CD4-positive, alpha-beta memory T cell (primary cell): ENCODE results near the gene ZNF546. TPM values are rescaled to one million over a fixed set of nuclear protein-coding genes. Genes with fewer than 3 reads are reported as not detected.
"Not testable (repeated sequence)": the region's sequence is repeated elsewhere in the genome, so short reads cannot be mapped to it uniquely, and the experiment has no call there.

Experiments used
- CTCF ChIA-PET: fragments of 350-600 bp; sonication (Branson Sonifier 250); formaldehyde crosslinking; loops from one replicate; lab custom pipeline; 2021; ENCODE audit warnings: inconsistent platforms; ENCODE audit not compliant: partially characterized antibody; lab: Charles Lee
- POLR2A ChIA-PET: fragments of 350-600 bp; sonication (Branson Sonifier 250); formaldehyde crosslinking; loops from one replicate; lab custom pipeline; 2021; ENCODE audit not compliant: partially characterized antibody; lab: Charles Lee
- DNase-seq, 5 donors: peaks; one replicate each; pipeline versions ENCODE4 v3.0.0 to v3.0.0-alpha.2; 2020 to 2022; ENCODE audit warnings: mixed read lengths in 1 of 5
- H3K27ac ChIP-seq: one replicate; pipeline ENCODE4 v1.7.0; 2013; ENCODE audit warnings: low read depth, low read length
- H3K27me3 ChIP-seq: 2 replicates; pipeline ENCODE4 v1.7.0; 2013; ENCODE audit warnings: mild to moderate bottlenecking, low read length, moderate library complexity; ENCODE audit not compliant: insufficient read depth
- H3K36me3 ChIP-seq: 2 replicates; pipeline ENCODE4 v1.7.0; 2013; ENCODE audit warnings: mild to moderate bottlenecking, low read length, moderate library complexity; ENCODE audit not compliant: insufficient read depth
- H3K4me1 ChIP-seq: 2 replicates; pipeline ENCODE4 v1.7.0; 2013; ENCODE audit warnings: mild to moderate bottlenecking, low read length, moderate library complexity; ENCODE audit not compliant: insufficient read depth
- H3K4me3 ChIP-seq, 2 donors: one replicate each; pipeline ENCODE4 v1.7.0; 2013; ENCODE audit warnings: low read length in 2 of 2, mild to moderate bottlenecking in 1 of 2
- H3K9me3 ChIP-seq, 2 donors: one replicate each; pipeline ENCODE4 v1.7.0; 2013; ENCODE audit warnings: low read length in 2 of 2, control low read depth in 1 of 2; ENCODE audit not compliant: control insufficient read depth in 1 of 2
- H3K27ac Mint-ChIP-seq, 7 donors: one replicate each; pipeline ENCODE4 v1.8.0; 2020 to 2021; ENCODE audit warnings: mixed read lengths in 7 of 7, mild to moderate bottlenecking in 6 of 7, inconsistent platforms in 3 of 7, moderate library complexity in 3 of 7
- H3K27me3 Mint-ChIP-seq, 2 donors: one replicate each; pipeline ENCODE4 v1.8.0; 2020 to 2021; ENCODE audit warnings: mixed read lengths in 2 of 2
- H3K36me3 Mint-ChIP-seq, 2 donors: one replicate each; pipeline ENCODE4 v1.8.0; 2020 to 2021; ENCODE audit warnings: mixed read lengths in 2 of 2, inconsistent platforms in 1 of 2, mild to moderate bottlenecking in 1 of 2
- H3K4me1 Mint-ChIP-seq, 4 donors: one replicate each; pipeline ENCODE4 v1.8.0; 2020 to 2021; ENCODE audit warnings: mixed read lengths in 4 of 4, mild to moderate bottlenecking in 1 of 4
- H3K4me3 Mint-ChIP-seq, 8 donors: one replicate each; pipeline ENCODE4 v1.8.0; 2020 to 2021; ENCODE audit warnings: mixed read lengths in 8 of 8, mild to moderate bottlenecking in 7 of 8, moderate library complexity in 6 of 8, inconsistent platforms in 3 of 8
- H3K9me3 Mint-ChIP-seq, 8 donors: one replicate each; pipeline ENCODE4 v1.8.0; 2020 to 2021; ENCODE audit warnings: mixed read lengths in 8 of 8, mild to moderate bottlenecking in 5 of 8, inconsistent platforms in 3 of 8, moderate library complexity in 1 of 8
- intact Hi-C: fragments of 100-400 bp; cut with micrococcal nuclease; formaldehyde crosslinking; loops from one replicate; pipeline ENCODE4 v1.15.1; 2023
- polyA plus RNA-seq, 2 donors: library from polyadenylated mRNA; unstranded; fragments of 300-500 nt; fragmentation: Illumina TruSeq; gene quantifications; one replicate each; pipeline ENCODE4 v1.2.3, GENCODE V29; 2021
- total RNA-seq, 2 experiments: library from RNA; stranded (reverse); gene quantifications; one replicate each; pipeline ENCODE4 v1.2.3, GENCODE V29; 2021

The ZNF546 gene
- total and polyA plus RNA-seq, 4 experiments from 2014 or later: 2.9 to 18.4 (median 10.2) TPM

GRCh38 chr19:40038047-40038446 lies 41.2 kb downstream of the ZNF546 start:
- H3K4me3 ChIP-seq, H3K4me1 Mint-ChIP-seq, H3K4me1 ChIP-seq, H3K27ac Mint-ChIP-seq, H3K36me3 ChIP-seq, H3K27ac ChIP-seq, DNase-seq, H3K4me3 Mint-ChIP-seq, intact Hi-C loops, CTCF ChIA-PET, H3K27me3 ChIP-seq, H3K27me3 Mint-ChIP-seq, POLR2A ChIA-PET: not testable (repeated sequence)
- H3K9me3 ChIP-seq: peaks cover 4 to 46% of the 10 kb centered on the region in 2 donors
- peaks cover 10 to 13% of the 10 kb centered on the region in 2 donors for H3K36me3 Mint-ChIP-seq
- peaks cover 0 to 67% (median 53%) of the 10 kb centered on the region in 8 donors for H3K9me3 Mint-ChIP-seq

- peaks cover 2 to 60% (median 43%) of the 10 kb centered on the region in 8 donors for H3K9me3 Mint-ChIP-seq
- H3K27me3 Mint-ChIP-seq, H3K27ac ChIP-seq, H3K4me3 ChIP-seq, H3K9me3 ChIP-seq, CTCF ChIA-PET, H3K27me3 ChIP-seq, H3K4me3 Mint-ChIP-seq, H3K4me1 Mint-ChIP-seq, intact Hi-C loops, POLR2A ChIA-PET, H3K4me1 ChIP-seq, DNase-seq, H3K27ac Mint-ChIP-seq: not testable (repeated sequence)
- H3K36me3 ChIP-seq: peaks cover 32% of the 10 kb centered on the region
- peaks cover 34 to 38% of the 10 kb centered on the region in 2 donors for H3K36me3 Mint-ChIP-seq
Observed at GRCh38 chr19:40041718-40042117, 44.9 kb downstream of the ZNF546 start.

GRCh38 chr19:40053491-40053890 lies 56.6 kb downstream of the ZNF546 start:
- intact Hi-C loops: no loop called here
- H3K27ac ChIP-seq: no peak overlapping the region
- H3K27ac Mint-ChIP-seq: peak overlapping the region in 1 of 7 donors; percentile 2

GRCh38 chr19:40054632-40055031 lies 57.8 kb downstream of the ZNF546 start:
- intact Hi-C loops: loop anchor here (2.0 kb wide), 1 partner anchor 58 kb away; the partner anchor contains the start of gene ZNF546

More at GRCh38 chr19:40053491-40053890, 56.6 kb downstream of the ZNF546 start:
- POLR2A ChIA-PET: interaction anchor here (1.0 kb wide), 1 partner anchor 12 kb away, joined by 3 read pairs; no protein-coding TSS in a partner anchor
- Histone ChIP-seq H3K27me3 (no peaks in the 10 kb centered on the region), H3K9me3 (no peaks in the 10 kb centered on the region), H3K4me1 (peaks cover 39% of the 10 kb centered on the region), H3K36me3 (peaks cover 9% of the 10 kb centered on the region), H3K4me3 (no peak overlapping the region)
- CTCF ChIA-PET: no interaction called here
- H3K9me3 Mint-ChIP-seq: peaks cover 0 to 10% (median under 1%) of the 10 kb centered on the region in 8 donors
- peaks cover 0 to 2% of the 10 kb centered on the region in 2 donors for H3K27me3 Mint-ChIP-seq
- peaks cover 40 to 56% (median 50%) of the 10 kb centered on the region in 4 donors for H3K4me1 Mint-ChIP-seq
- peaks cover 34 to 39% of the 10 kb centered on the region in 2 donors for H3K36me3 Mint-ChIP-seq
- no peak for DNase-seq
- H3K4me3 Mint-ChIP-seq: peak overlapping the region in 4 of 8 donors; percentile 34 to 100 (median 72)

GRCh38 chr19:40055049-40055448 lies 58.2 kb downstream of the ZNF546 start:
- peak overlapping the region in 5 of 7 donors; percentile 6 to 99 (median 98) for H3K27ac Mint-ChIP-seq
- H3K27ac ChIP-seq: peak overlapping the region; percentile 72
- CTCF ChIA-PET: interaction anchor here (0.6 to 1.7 kb wide), 3 partner anchors 85 to 691 kb away, joined by 3 to 6 read pairs (median 5); partner anchors contain the start of gene PSMC4

More at GRCh38 chr19:40054632-40055031, 57.8 kb downstream of the ZNF546 start:
- ChIA-PET POLR2A (interaction anchor here (1.7 to 2.8 kb wide), 2 partner anchors 58 to 84 kb away, joined by 12 to 14 read pairs; partner anchors contain the start of genes PSMC4 and ZNF546), CTCF (interaction anchor here (0.6 kb wide), 1 partner anchor 692 kb away, joined by 5 read pairs; no protein-coding TSS in a partner anchor)
- Mint-ChIP-seq H3K27me3 (peaks cover 0 to 2% of the 10 kb centered on the region in 2 donors), H3K27ac (peak overlapping the region in 3 of 7 donors; percentile 5 to 25 (median 6)), H3K36me3 (peaks cover 25 to 36% of the 10 kb centered on the region in 2 donors), H3K9me3 (peaks cover 0 to 16% (median 11%) of the 10 kb centered on the region in 8 donors), H3K4me1 (peaks cover 40 to 56% (median 50%) of the 10 kb centered on the region in 4 donors), H3K4me3 (peak overlapping the region; percentile 73 to 100 (median 99))
- Histone ChIP-seq H3K4me3 (no peak overlapping the region), H3K27ac (no peak overlapping the region), H3K4me1 (peaks cover 39% of the 10 kb centered on the region), H3K27me3 (no peaks in the 10 kb centered on the region), H3K36me3 (peaks cover 2% of the 10 kb centered on the region), H3K9me3 (peaks cover 0 to 4% of the 10 kb centered on the region in 2 donors)
- DNase-seq: no peak

GRCh38 chr19:40055832-40056504 lies 59.1 kb downstream of the ZNF546 start, which contains the start of gene ZNF780B:
Gene ZNF780B, minus strand, starts transcription at chr19:40056231. Its CDS starts 5,899 bp downstream, at chr19:40050332.
- Mint-ChIP-seq H3K9me3 (peaks cover 0 to 20% (median 19%) of the 10 kb centered on the region in 8 donors), H3K4me1 (peaks cover 38 to 51% (median 46%) of the 10 kb centered on the region in 4 donors), H3K36me3 (peaks cover 15 to 27% of the 10 kb centered on the region in 2 donors), H3K27me3 (peaks cover 0 to 4% of the 10 kb centered on the region in 2 donors), H3K4me3 (peak within 1 kb of the TSS; percentile 98 to 100 (median 99)), H3K27ac (peak within 1 kb of the TSS; percentile 90 to 99 (median 97))
- peak within 1 kb of the TSS; percentile 72 for H3K27ac ChIP-seq
- POLR2A ChIA-PET: interaction anchor here (1.4 to 3.1 kb wide), 4 partner anchors 34 to 222 kb away, joined by 4 to 21 read pairs (median 13); partner anchors contain the start of genes DYRK1B, PSMC4, ZNF546 and ZNF780A
- no peaks in the 10 kb centered on the region for H3K36me3 ChIP-seq
- peaks cover 0 to 9% of the 10 kb centered on the region in 2 donors for H3K9me3 ChIP-seq
- H3K4me3 ChIP-seq: peak within 1 kb of the TSS; percentile 77
- H3K27me3 ChIP-seq: no peaks in the 10 kb centered on the region
- DNase-seq: peak; percentile 67 to 82 (median 72)
- CTCF ChIA-PET: interaction anchor here (0.9 to 1.7 kb wide), 2 partner anchors 84 to 86 kb away, joined by 3 to 6 read pairs; partner anchors contain the start of gene PSMC4
- intact Hi-C loops: loop anchor here (2.0 kb wide), 2 partner anchors 35 to 59 kb away; partner anchors contain the start of genes ZNF546 and ZNF780A
- H3K4me1 ChIP-seq: peaks cover 39% of the 10 kb centered on the region

More at GRCh38 chr19:40055049-40055448, 58.2 kb downstream of the ZNF546 start:
- peaks cover 0 to 8% of the 10 kb centered on the region in 2 donors for H3K9me3 ChIP-seq
- POLR2A ChIA-PET: interaction anchor here (1.4 to 3.1 kb wide), 4 partner anchors 35 to 221 kb away, joined by 4 to 21 read pairs (median 13); partner anchors contain the start of genes DYRK1B, PSMC4, ZNF546 and ZNF780A
- Mint-ChIP-seq H3K4me1 (peaks cover 40 to 56% (median 50%) of the 10 kb centered on the region in 4 donors), H3K27me3 (peaks cover 0 to 2% of the 10 kb centered on the region in 2 donors), H3K36me3 (peaks cover 22 to 33% of the 10 kb centered on the region in 2 donors), H3K4me3 (peak overlapping the region; percentile 98 to 100 (median 99)), H3K9me3 (peaks cover 0 to 20% (median 15%) of the 10 kb centered on the region in 8 donors)
- no peaks in the 10 kb centered on the region for H3K27me3 ChIP-seq
- no peak for DNase-seq
- H3K36me3 ChIP-seq: no peaks in the 10 kb centered on the region
- peaks cover 39% of the 10 kb centered on the region for H3K4me1 ChIP-seq
- intact Hi-C loops: loop anchor here (2.0 kb wide), 1 partner anchor 58 kb away; the partner anchor contains the start of gene ZNF546
- H3K4me3 ChIP-seq: peak overlapping the region; percentile 77
